Measurements from ENCODE around the gene CYTH3. TPM values are rescaled to one million over a fixed set of nuclear protein-coding genes. Genes with fewer than 3 reads are reported as not detected.
"Not testable (repeated sequence)": the region's sequence is repeated elsewhere in the genome, so short reads cannot be mapped to it uniquely, and the experiment has no call there.

CYTH3 gene
- total RNA-seq, 1 donor from 2014 or later: 29.5 TPM

DNA sequence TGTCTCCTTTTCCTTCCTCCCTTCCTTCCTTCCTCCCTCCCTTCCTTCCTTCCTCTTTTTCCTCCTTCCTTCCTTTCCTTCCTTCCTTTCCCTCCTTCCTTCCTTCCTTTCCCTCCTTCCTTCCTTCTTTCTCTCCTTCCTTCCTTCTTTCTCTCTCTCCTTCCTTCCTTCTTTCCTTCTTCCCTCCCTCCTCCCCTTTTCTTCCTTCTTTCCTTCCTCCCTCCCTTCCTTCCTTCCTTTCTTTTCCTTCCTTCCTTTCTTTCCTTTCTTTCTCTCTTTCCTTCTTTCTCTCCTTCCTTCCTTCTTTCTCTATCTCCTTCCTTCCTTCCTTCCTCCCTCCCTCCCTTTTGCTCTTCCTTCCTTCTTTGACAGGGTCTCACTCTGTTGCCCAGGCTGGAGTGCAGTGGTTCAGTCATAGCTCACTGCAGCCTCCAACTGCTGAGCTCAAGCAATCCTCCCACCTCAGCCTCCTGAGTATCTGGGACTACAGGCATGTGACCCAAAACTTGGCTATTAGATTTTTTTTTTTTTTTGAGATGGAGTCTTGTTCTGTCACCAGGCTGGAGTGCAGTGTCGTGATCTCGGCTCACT, 15.9 kb upstream of the CYTH3 start:
- intact Hi-C loops (cut with DNase I): no loop called here
- H3K9me3 ChIP-seq: no peaks in the 10 kb centered on the region
- H3K27ac ChIP-seq: no peak overlapping the region
- H3K36me3 ChIP-seq: no peaks in the 10 kb centered on the region
- no peaks in the 10 kb centered on the region for H3K4me1 ChIP-seq
- no peak overlapping the region for H3K4me3 ChIP-seq
- no peak for DNase-seq (ENCODE audit: extremely low spot score in 2 of 2)
- no peaks in the 10 kb centered on the region for H3K27me3 ChIP-seq
- no peak for TF ChIP-seq POLR2A (IDR thresholded peaks at IDR 0.05)
- TF ChIP-seq, protein P1, sequence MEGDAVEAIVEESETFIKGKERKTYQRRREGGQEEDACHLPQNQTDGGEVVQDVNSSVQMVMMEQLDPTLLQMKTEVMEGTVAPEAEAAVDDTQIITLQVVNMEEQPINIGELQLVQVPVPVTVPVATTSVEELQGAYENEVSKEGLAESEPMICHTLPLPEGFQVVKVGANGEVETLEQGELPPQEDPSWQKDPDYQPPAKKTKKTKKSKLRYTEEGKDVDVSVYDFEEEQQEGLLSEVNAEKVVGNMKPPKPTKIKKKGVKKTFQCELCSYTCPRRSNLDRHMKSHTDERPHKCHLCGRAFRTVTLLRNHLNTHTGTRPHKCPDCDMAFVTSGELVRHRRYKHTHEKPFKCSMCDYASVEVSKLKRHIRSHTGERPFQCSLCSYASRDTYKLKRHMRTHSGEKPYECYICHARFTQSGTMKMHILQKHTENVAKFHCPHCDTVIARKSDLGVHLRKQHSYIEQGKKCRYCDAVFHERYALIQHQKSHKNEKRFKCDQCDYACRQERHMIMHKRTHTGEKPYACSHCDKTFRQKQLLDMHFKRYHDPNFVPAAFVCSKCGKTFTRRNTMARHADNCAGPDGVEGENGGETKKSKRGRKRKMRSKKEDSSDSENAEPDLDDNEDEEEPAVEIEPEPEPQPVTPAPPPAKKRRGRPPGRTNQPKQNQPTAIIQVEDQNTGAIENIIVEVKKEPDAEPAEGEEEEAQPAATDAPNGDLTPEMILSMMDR (IDR thresholded peaks at IDR 0.05): no peak
- TF ChIP-seq POLR2AphosphoS5 (IDR thresholded peaks at IDR 0.05; ENCODE audit: insufficient read depth in 1 of 2, low read depth in 1 of 2): no peak

DNA sequence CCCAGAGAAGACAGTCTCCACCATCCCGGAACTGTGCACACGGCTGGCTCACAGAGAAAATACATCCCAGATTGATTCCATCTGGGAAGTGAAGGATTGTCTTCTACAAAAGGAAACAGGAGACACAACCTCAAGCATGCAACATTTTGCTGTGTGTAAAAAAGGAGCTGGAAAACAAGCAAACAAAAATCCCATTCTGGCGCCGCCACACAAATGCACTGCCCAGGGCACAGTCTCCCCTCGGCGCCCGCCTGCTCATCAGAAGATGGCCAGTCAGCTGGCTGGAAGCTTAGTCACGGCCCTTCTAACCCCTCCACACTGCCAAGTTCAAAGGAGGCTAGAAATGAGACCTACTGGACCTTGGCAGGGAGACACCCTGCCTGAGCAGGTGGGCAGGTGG, 14.1 kb upstream of the CYTH3 start:
- Histone ChIP-seq H3K36me3 (no peaks in the 10 kb centered on the region), H3K4me1 (no peaks in the 10 kb centered on the region), H3K4me3 (no peak overlapping the region), H3K9me3 (no peaks in the 10 kb centered on the region), H3K27ac (no peak overlapping the region), H3K27me3 (no peaks in the 10 kb centered on the region)
- TF ChIP-seq POLR2AphosphoS5 (IDR thresholded peaks at IDR 0.05; ENCODE audit: insufficient read depth in 1 of 2, low read depth in 1 of 2): no peak
- TF ChIP-seq, protein P1 (IDR thresholded peaks at IDR 0.05): no peak
- no peak for TF ChIP-seq POLR2A (IDR thresholded peaks at IDR 0.05)
- DNase-seq (ENCODE audit: extremely low spot score in 2 of 2): no peak
- intact Hi-C loops (cut with DNase I): no loop called here

DNA sequence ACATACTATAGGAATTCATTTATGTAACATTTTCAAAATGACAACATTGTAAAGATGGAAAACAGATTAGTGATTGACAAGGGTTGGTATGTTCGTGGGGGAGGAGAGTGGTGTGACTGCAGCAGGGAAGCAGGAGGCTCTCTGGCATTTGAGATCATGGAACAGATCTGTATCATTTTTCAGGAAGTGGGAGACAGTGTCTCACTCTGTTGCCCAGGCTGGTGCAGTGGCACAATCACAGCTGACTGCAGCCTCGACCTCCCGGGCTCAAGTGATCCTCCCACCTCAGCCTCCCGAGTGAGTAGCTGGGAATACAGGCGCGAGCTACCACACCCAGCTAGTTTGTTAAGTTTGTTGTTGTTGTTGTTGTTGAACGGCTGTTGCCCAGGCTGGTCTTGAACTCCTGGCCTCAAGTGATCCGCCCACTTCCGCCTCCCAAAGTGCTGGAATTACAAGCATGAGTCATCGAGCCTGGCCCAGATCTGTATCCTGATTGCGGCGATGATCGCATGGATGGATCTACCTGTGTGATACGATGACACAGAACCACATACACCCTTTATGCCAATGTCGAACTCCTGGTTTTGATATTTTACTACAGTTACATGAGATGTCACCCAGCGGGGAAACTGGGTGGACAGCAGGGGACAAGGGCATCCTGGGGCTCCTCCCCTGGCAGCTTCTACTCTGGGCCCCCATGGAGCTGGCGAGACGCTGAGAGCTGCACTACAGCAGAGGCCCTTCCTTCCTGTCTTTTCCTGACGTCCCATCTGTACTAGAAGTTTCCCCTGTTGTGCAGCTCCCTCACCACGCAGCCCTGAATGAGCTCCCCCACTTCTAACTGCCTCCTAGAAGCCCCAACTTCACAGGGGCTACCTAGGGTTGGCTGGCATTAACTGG, 12.3 kb upstream of the CYTH3 start:
- intact Hi-C loops (cut with DNase I): no loop called here
- H3K27ac ChIP-seq: no peak overlapping the region
- no peak overlapping the region for H3K4me3 ChIP-seq
- H3K27me3 ChIP-seq: no peaks in the 10 kb centered on the region
- TF ChIP-seq POLR2A (IDR thresholded peaks at IDR 0.05): no peak
- no peaks in the 10 kb centered on the region for H3K36me3 ChIP-seq
- no peaks in the 10 kb centered on the region for H3K4me1 ChIP-seq
- DNase-seq (ENCODE audit: extremely low spot score in 2 of 2): no peak
- H3K9me3 ChIP-seq: no peaks in the 10 kb centered on the region

DNA sequence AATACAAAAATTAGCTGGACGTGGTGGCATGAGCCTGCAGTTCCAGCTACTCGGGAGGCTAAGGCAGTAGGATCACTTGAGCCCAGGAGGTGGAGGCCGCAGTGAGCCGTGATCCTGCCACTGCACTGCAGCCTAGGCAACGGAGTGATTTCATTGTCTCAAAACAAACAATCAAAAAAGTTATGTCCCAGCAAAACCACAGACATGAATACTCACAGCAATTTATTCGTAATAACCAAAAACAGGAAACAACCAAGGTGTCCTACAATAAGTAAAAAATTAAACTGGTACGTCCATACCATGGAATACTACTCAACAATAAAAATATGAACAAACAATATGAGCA, 11.6 kb upstream of the CYTH3 start:
- intact Hi-C loops (cut with DNase I): no loop called here
- no peak for TF ChIP-seq POLR2AphosphoS5 (IDR thresholded peaks at IDR 0.05; ENCODE audit: insufficient read depth in 1 of 2, low read depth in 1 of 2)
- H3K4me1 ChIP-seq: no peaks in the 10 kb centered on the region
- DNase-seq (ENCODE audit: extremely low spot score in 2 of 2): no peak
- no peak overlapping the region for H3K27ac ChIP-seq
- H3K4me3 ChIP-seq: no peak overlapping the region
- H3K36me3 ChIP-seq: no peaks in the 10 kb centered on the region
- H3K9me3 ChIP-seq: no peaks in the 10 kb centered on the region
- H3K27me3 ChIP-seq: no peaks in the 10 kb centered on the region

DNA sequence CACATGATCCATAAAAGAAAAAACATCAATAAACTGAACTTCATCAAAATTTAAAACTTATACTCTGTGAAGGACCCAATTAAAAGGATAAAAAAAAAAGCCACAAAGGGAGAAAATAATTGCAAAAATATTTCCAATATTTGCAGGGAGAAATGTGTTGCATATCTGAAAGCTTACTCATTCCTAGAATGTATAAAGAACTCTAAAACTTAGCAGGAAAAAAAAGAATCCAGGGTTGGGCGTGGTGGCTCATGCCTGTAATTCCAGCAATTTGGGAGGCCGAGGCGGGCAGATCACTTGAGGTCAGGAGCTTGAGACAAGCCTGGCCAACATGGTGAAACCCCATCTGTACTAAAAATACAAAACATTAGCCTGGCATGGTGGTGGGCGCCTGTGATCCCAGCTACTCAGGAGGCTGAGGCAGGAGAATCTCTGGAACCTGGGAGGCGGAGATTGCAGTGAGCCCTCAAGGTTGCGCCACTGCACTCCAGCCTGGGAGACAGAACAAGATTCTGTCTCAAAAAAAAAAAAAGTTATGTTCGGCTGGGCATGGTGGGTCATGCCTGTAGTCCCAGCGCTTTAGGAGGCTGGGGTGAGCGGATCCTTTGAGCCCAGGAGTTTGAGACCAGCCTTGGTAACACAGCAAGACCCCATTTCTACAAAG, 11.1 kb upstream of the CYTH3 start:
- H3K36me3 ChIP-seq; H3K9me3 ChIP-seq; H3K4me3 ChIP-seq; H3K4me1 ChIP-seq; DNase-seq (ENCODE audit: extremely low spot score in 2 of 2); H3K27ac ChIP-seq; intact Hi-C loops (cut with DNase I); H3K27me3 ChIP-seq: not testable (repeated sequence)

DNA sequence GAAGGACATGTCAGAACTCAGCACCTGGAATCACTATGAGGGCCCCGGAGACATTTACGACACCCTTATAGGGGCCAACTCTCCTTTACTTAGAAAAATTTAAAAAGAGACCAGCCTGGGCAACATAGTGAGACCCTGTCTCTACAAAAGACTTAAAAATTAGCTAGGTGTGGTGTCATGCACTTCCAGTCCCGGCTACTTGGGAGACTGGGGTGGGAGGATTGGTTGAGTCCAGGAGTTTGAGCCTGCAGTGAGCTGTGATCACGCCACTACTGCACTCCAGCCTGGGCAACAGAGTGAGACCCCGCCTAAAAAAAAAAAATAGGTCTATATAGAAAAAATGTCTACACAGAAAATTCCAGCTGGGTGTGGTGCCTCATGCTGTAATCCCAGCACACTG, 7.5 kb upstream of the CYTH3 start:
- no peaks in the 10 kb centered on the region for H3K36me3 ChIP-seq
- no peaks in the 10 kb centered on the region for H3K4me1 ChIP-seq
- TF ChIP-seq POLR2A (IDR thresholded peaks at IDR 0.05) (no peak), POLR2AphosphoS5 (IDR thresholded peaks at IDR 0.05; ENCODE audit: insufficient read depth in 1 of 2, low read depth in 1 of 2) (no peak)
- TF ChIP-seq, protein P1 (IDR thresholded peaks at IDR 0.05): no peak
- no peaks in the 10 kb centered on the region for H3K27me3 ChIP-seq
- DNase-seq (ENCODE audit: extremely low spot score in 2 of 2): no peak
- H3K27ac ChIP-seq: no peak overlapping the region
- no peaks in the 10 kb centered on the region for H3K9me3 ChIP-seq
- intact Hi-C loops (cut with DNase I): no loop called here
- no peak overlapping the region for H3K4me3 ChIP-seq

Measured in vagina (tissue), 2 donors.